ENCODE results near the gene MINDY4. TPM values are rescaled to one million over a fixed set of nuclear protein-coding genes. Genes with fewer than 3 reads are reported as not detected.

The MINDY4 gene
- polyA plus RNA-seq, 1 experiment: 1.8 TPM

DNA sequence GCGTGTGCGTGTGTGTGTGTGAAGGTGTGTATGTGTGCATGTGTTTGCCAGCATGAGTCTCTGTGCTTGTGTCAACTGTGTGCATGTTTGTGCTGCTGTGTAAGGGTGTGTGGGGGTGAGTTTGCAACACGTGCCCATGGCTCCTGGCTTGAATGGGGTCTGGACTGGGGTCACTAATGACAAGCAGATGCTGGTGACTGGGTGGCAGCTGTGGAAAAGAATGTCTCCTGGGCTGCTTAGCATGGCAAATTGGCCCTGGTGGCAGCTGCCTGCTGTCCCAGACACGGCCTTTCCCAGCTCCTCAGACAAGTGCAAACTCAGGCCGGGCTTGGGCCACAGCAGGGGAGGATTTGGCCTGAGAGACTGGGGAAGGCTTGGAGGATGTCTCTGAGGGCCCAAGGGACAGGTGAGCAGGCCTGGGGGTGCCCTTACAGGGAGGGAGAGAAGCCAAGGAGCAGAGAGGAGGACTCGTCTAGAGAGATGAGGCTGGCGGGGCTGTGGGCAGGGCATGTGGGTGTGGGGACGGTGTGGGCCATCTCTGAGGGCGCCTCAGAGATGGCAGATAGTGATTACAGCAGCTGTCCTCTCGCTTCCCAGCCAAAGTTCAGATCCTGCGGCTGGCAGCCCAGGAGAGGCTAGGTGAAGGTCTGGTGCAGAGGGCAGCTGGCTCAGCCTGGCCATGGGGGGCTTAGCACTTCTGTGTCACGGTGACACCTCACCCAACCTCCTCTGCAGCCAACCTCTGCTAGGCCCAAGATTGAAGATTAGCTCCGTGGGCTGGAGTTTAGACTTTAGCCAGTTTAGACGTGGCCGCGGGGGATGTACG lies 142.0 kb downstream of the MINDY4 start:
- ChIA-PET POLR2A (no interaction called here), CTCF (interaction anchor here (1.7 kb wide), 1 partner anchor 25 kb away, joined by 5 read pairs; no protein-coding TSS in a partner anchor)
- no peak for DNase-seq (ENCODE audit: low read depth, low spot score)
- Histone ChIP-seq H3K27me3 (ENCODE audit: control insufficient read depth, insufficient read depth, low read length) (peaks cover 6% of the 10 kb centered on the region), H3K4me3 (ENCODE audit: low read depth, low read length) (no peak overlapping the region), H3K27ac (ENCODE audit: low read depth, low read length) (no peak overlapping the region), H3K9me3 (ENCODE audit: control insufficient read depth, insufficient read depth, low read length) (no peaks in the 10 kb centered on the region; the same call in 1 of the 2 replicates)
- TF ChIP-seq, protein P1, sequence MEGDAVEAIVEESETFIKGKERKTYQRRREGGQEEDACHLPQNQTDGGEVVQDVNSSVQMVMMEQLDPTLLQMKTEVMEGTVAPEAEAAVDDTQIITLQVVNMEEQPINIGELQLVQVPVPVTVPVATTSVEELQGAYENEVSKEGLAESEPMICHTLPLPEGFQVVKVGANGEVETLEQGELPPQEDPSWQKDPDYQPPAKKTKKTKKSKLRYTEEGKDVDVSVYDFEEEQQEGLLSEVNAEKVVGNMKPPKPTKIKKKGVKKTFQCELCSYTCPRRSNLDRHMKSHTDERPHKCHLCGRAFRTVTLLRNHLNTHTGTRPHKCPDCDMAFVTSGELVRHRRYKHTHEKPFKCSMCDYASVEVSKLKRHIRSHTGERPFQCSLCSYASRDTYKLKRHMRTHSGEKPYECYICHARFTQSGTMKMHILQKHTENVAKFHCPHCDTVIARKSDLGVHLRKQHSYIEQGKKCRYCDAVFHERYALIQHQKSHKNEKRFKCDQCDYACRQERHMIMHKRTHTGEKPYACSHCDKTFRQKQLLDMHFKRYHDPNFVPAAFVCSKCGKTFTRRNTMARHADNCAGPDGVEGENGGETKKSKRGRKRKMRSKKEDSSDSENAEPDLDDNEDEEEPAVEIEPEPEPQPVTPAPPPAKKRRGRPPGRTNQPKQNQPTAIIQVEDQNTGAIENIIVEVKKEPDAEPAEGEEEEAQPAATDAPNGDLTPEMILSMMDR (IDR thresholded peaks at IDR 0.05; ENCODE audit: low read depth, low read length): no peak

DNA sequence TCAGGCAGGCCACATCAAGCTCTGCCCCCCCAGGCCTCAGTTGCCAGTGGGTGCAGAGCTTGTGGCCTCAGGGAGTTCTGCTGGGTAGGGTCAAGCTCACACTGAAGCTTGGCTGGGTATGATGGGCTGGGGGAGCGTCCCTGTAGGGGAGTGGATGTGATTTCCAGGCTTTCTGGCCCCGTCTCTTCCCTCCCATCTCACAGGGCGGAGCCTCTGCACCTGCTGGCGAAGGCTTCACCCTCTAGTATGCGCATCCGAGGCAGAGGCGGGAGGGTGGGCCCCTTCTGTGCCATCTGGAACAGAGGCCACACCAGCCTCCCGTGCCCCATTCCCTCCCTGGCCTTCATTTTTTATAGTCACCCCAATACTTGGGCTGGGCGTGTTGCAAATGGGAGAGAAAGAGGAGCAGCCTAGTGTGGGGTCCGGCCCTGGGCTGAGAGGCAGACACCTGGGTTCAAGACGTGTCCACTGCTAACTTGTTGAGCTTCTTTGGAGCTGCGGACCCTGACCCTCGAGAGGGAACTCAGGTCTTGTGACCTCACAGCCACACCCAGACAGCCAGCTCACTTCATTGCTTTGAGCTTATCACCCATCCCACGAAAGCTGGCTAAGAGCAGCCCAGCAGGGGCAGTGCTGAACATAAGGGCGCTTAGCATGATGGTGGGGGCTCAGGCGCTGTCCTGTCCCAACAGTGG lies 142.8 kb downstream of the MINDY4 start:
- no peak overlapping the region for H3K27ac ChIP-seq (ENCODE audit: low read depth, low read length)
- peaks cover 6% of the 10 kb centered on the region for H3K27me3 ChIP-seq (ENCODE audit: control insufficient read depth, insufficient read depth, low read length)
- H3K4me3 ChIP-seq (ENCODE audit: low read depth, low read length): no peak overlapping the region
- ChIA-PET POLR2A (no interaction called here), CTCF (interaction anchor here (1.7 kb wide), 1 partner anchor 25 kb away, joined by 5 read pairs; no protein-coding TSS in a partner anchor)
- TF ChIP-seq, protein P1 (IDR thresholded peaks at IDR 0.05; ENCODE audit: low read depth, low read length): no peak
- DNase-seq (ENCODE audit: low read depth, low spot score): no peak
- H3K9me3 ChIP-seq (ENCODE audit: control insufficient read depth, insufficient read depth, low read length): no peaks in the 10 kb centered on the region; the same call in 1 of the 2 replicates

DNA sequence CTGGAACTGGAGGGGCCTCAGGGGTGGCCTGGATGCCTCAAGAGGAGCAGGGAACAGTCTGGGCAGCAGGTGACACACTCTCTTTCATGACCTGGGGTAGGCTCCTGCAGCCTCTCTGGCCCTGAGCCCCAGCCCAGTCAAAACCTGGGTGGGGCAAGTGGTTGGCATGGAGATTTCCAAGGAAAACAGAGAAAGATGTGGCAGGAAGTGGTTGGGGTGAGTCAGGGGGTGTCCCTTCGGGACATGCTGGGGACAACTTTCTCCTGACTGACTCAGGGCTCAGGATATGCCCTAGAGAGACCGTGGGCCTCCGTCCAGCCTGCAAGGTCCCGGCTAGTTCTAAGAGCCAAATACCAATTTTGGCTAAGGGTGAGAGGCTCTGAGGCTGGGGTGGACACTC lies 143.4 kb downstream of the MINDY4 start:
- Histone ChIP-seq H3K27me3 (ENCODE audit: control insufficient read depth, insufficient read depth, low read length) (peaks cover 6% of the 10 kb centered on the region), H3K9me3 (ENCODE audit: control insufficient read depth, insufficient read depth, low read length) (no peaks in the 10 kb centered on the region; the same call in 1 of the 2 replicates), H3K4me3 (ENCODE audit: low read depth, low read length) (no peak overlapping the region), H3K27ac (ENCODE audit: low read depth, low read length) (no peak overlapping the region)
- TF ChIP-seq, protein P1 (IDR thresholded peaks at IDR 0.05; ENCODE audit: low read depth, low read length): no peak
- ChIA-PET CTCF (interaction anchor here (1.2 to 1.7 kb wide), 2 partner anchors 24 kb away, joined by 4 to 5 read pairs; no protein-coding TSS in a partner anchor), POLR2A (no interaction called here)
- DNase-seq (ENCODE audit: low read depth, low spot score): no peak

DNA sequence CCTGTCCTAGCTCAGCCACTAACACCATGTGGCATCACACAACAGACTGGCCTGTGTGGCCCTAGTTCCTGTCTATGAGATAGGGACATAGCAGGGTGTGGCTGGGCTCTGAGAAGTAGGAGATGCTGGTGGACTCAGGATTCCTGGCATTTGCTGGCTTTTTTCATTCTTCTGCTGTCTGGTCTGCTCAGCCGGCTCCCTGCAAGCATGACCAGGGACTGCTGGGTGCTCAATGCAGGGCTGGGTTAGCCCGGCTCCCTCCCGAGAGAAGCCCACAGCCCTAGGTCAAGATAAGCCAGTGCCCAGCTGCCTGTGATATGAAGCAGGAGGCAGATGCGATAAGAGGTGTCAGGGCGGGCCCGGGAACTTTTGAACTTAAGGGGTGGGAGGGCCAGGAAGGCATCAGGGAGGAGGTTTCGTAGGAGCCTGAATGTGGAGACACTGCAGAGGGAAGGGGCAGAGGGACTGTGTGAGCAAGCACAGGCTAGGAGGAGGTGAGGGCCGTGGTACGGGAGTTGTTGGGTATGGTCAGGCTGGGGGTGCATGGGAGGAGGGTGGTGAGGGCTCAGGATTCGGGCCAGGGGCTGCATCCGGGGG lies 143.9 kb downstream of the MINDY4 start:
- H3K27me3 ChIP-seq (ENCODE audit: control insufficient read depth, insufficient read depth, low read length): peaks cover 6% of the 10 kb centered on the region
- H3K9me3 ChIP-seq (ENCODE audit: control insufficient read depth, insufficient read depth, low read length): no peaks in the 10 kb centered on the region; the same call in 1 of the 2 replicates
- ChIA-PET CTCF (interaction anchor here (1.2 kb wide), 1 partner anchor 24 kb away, joined by 4 read pairs; no protein-coding TSS in a partner anchor), POLR2A (no interaction called here)
- no peak overlapping the region for H3K4me3 ChIP-seq (ENCODE audit: low read depth, low read length)
- TF ChIP-seq, protein P1 (IDR thresholded peaks at IDR 0.05; ENCODE audit: low read depth, low read length): no peak
- no peak for DNase-seq (ENCODE audit: low read depth, low spot score)
- H3K27ac ChIP-seq (ENCODE audit: low read depth, low read length): no peak overlapping the region
